ENCODE results near the gene THSD7B. TPM values are rescaled to one million over a fixed set of nuclear protein-coding genes. Genes with fewer than 3 reads are reported as not detected.
"Not testable (repeated sequence)": the region's sequence is repeated elsewhere in the genome, so short reads cannot be mapped to it uniquely, and the experiment has no call there.

Gene THSD7B
- total RNA-seq, 4 donors from 2014 or later = 0.12 to 1.1 (median 0.39) TPM

GRCh38 chr2:136738044-136738443 lies 27.3 kb upstream of the THSD7B start:
- ATAC-seq = no peak
- no peak overlapping the region for H3K4me3 ChIP-seq
- H3K27ac ChIP-seq = no peak overlapping the region
- H3K4me1 ChIP-seq = no peaks in the 10 kb centered on the region
- TF ChIP-seq EP300 (IDR thresholded peaks at IDR 0.05) (no peak), POLR2A (IDR thresholded peaks at IDR 0.05) (no peak), POLR2AphosphoS5 (IDR thresholded peaks at IDR 0.05) (no peak)
- TF ChIP-seq, protein P1, sequence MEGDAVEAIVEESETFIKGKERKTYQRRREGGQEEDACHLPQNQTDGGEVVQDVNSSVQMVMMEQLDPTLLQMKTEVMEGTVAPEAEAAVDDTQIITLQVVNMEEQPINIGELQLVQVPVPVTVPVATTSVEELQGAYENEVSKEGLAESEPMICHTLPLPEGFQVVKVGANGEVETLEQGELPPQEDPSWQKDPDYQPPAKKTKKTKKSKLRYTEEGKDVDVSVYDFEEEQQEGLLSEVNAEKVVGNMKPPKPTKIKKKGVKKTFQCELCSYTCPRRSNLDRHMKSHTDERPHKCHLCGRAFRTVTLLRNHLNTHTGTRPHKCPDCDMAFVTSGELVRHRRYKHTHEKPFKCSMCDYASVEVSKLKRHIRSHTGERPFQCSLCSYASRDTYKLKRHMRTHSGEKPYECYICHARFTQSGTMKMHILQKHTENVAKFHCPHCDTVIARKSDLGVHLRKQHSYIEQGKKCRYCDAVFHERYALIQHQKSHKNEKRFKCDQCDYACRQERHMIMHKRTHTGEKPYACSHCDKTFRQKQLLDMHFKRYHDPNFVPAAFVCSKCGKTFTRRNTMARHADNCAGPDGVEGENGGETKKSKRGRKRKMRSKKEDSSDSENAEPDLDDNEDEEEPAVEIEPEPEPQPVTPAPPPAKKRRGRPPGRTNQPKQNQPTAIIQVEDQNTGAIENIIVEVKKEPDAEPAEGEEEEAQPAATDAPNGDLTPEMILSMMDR (IDR thresholded peaks at IDR 0.05) = no peak
- 54 to 69% methylated on average over 2 of the region's 2 CpGs for WGBS, 2 donors (ENCODE audit: low coverage in 1 of 2)
- H3K9me3 ChIP-seq = no peaks in the 10 kb centered on the region
- no peaks in the 10 kb centered on the region for H3K36me3 ChIP-seq
- no peaks in the 10 kb centered on the region for H3K27me3 ChIP-seq

DNA sequence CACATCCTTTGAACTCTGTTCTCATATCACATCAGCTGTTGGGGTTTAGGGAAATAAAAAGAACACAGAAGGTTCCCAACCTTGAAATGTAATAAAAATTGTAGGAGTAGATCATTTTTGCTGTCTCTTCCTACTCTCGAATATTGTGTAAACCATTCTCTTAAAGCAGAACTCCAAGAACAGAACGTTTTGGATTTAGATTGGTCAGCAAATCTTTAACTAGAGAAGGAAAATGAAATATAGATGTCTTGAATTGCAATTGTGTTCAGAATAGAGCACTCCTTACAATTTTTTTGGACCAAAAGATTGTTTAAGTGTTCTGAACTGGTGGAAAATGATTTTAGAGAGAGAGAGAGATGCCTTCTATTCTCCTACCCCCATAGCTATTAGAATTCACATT lies 23.9 kb upstream of the THSD7B start:
- no peaks in the 10 kb centered on the region for H3K27me3 ChIP-seq
- no peak for ATAC-seq
- no peak overlapping the region for H3K4me3 ChIP-seq
- H3K36me3 ChIP-seq = no peaks in the 10 kb centered on the region
- no peak for TF ChIP-seq POLR2A (IDR thresholded peaks at IDR 0.05)
- TF ChIP-seq POLR2AphosphoS5 (IDR thresholded peaks at IDR 0.05) = no peak
- no peak for TF ChIP-seq EP300 (IDR thresholded peaks at IDR 0.05)
- TF ChIP-seq, protein P1 (IDR thresholded peaks at IDR 0.05) = no peak
- H3K27ac ChIP-seq = no peak overlapping the region
- no peaks in the 10 kb centered on the region for H3K4me1 ChIP-seq
- 33 to 35% methylated on average over 2 of the region's 2 CpGs for WGBS, 2 donors (ENCODE audit: low coverage in 1 of 2)
- no peaks in the 10 kb centered on the region for H3K9me3 ChIP-seq

- Histone ChIP-seq H3K4me1 (no peaks in the 10 kb centered on the region), H3K27ac (no peak overlapping the region), H3K9me3 (no peaks in the 10 kb centered on the region), H3K27me3 (no peaks in the 10 kb centered on the region), H3K36me3 (no peaks in the 10 kb centered on the region), H3K4me3 (no peak overlapping the region)
- ATAC-seq = no peak
- TF ChIP-seq, protein P1 (IDR thresholded peaks at IDR 0.05) = no peak
- TF ChIP-seq POLR2AphosphoS5 (IDR thresholded peaks at IDR 0.05) (no peak), EP300 (IDR thresholded peaks at IDR 0.05) (no peak)
- WGBS, 2 donors (ENCODE audit: low coverage in 1 of 2) = 57 to 80% methylated on average over 1 to 2 of the region's 2 CpGs
Measured at GRCh38 chr2:136750065-136750464, 15.3 kb upstream of the THSD7B start.

DNA sequence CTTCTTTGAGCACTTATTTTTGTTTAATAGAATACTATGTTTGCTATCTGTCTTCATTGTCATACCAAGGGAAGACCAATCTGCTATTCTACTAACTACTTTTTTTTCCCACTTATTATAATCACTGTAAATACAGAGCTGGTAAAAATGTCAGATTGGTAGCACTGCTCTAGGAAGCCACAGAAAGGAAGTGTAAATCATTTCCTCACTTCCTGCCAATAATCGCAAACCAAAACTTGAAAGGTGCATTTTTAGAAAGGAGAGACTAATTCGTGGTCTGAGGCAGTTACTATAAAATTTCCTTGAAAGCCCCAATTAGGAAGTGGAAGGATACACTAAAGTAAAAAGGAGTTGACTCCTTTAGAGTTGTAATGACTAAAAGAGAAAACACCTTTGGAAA lies 13.9 kb upstream of the THSD7B start:
- H3K36me3 ChIP-seq = no peaks in the 10 kb centered on the region
- no peak overlapping the region for H3K27ac ChIP-seq
- WGBS, 2 donors (ENCODE audit: low coverage in 1 of 2) = 38 to 83% methylated on average over 2 of the region's 2 CpGs
- ATAC-seq = no peak
- H3K4me3 ChIP-seq = no peak overlapping the region
- no peaks in the 10 kb centered on the region for H3K27me3 ChIP-seq
- H3K9me3 ChIP-seq = no peaks in the 10 kb centered on the region
- H3K4me1 ChIP-seq = no peaks in the 10 kb centered on the region
- no peak for TF ChIP-seq EP300 (IDR thresholded peaks at IDR 0.05)
- no peak for TF ChIP-seq POLR2AphosphoS5 (IDR thresholded peaks at IDR 0.05)
- TF ChIP-seq, protein P1 (IDR thresholded peaks at IDR 0.05) = no peak
- no peak for TF ChIP-seq POLR2A (IDR thresholded peaks at IDR 0.05)

DNA sequence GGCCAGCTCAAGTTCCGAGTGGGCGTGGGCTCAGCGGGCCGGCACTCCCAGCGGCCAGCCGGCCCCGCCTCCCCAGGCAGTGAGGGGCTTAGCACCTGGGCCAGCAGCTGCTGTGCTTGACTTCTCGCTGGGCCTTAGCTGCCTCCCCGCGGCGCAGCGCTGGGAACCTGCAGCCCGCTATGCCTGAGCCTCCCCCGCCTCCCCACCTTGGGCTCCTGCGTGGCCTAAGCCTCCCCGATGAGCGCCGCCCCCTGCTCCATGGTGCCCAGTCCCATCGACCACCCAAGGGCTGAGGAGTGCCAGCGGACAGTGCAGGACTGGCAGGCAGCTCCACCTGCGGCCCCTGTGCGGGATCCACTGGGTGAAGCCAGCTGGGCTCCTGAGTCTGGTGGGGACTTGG lies 6.8 kb upstream of the THSD7B start:
- H3K27me3 ChIP-seq = peaks cover 22% of the 10 kb centered on the region
- not testable (repeated sequence) for H3K4me3 ChIP-seq, H3K36me3 ChIP-seq, H3K9me3 ChIP-seq, H3K4me1 ChIP-seq, H3K27ac ChIP-seq, ATAC-seq
- 100% methylated on average over 2 of the region's 22 CpGs; no CpG with 5 or more reads in 1 of the 2 donors for WGBS, 2 donors (ENCODE audit: low coverage in 1 of 2)
